Mammary epithelial cell (primary cell): Measurements from ENCODE around the gene ENTREP1.

Source experiments
- EZH2 ChIP-seq: IDR thresholded peaks from 2 replicates; pipeline ENCODE4 v1.6.1; 2012; ENCODE audit warnings: low read length, inconsistent platforms, borderline replicate concordance
- TF ChIP-seq, protein P1 (sequence below), 2 donors: IDR thresholded peaks in 1 of 2; conservative IDR thresholded peaks in 1 of 2; 2 replicates each; pipeline ENCODE4 v1.5.1; 2011 to 2012; ENCODE audit warnings: inconsistent platforms in 2 of 2, low read length in 2 of 2, mild to moderate bottlenecking in 2 of 2, control low read depth in 1 of 2, low read depth in 1 of 2; ENCODE audit not compliant: insufficient read depth in 1 of 2; ENCODE audit errors: extremely low read depth in 1 of 2

DNA sequence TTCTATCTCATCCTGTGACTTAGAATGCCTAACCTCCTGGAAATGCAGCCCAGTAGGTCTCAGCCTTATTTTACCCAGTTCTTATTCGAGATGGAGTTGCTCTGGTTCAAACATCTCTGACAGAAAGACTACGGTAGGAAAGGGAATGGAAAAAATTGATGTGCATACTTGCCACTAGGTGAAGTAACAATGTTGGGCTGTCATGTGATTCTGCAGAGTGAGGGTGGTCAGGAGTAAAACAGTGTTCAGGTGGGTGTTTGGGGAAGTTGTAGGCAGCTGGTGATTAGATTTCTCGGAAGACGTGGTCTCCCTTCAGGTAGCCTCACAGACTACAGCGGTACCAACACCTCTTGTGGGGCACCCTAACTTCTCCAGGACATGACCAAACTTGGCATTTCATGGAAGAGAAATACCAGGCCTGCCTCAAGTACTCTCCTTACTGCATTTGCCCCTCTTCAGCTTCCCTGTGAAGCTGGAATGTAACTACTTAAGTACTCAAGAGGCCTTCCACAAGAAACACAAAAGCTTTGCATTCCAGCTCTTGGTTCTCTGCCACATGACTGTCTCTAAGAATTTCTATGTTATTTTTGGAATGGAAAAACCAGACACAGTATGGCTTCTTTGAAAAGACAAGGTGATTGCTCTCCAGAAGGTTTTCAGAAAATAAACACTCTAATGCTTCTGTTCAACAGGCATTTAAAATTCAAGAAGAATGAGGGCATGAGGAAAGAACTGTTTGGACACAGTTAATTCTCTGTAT is 17.4 kb upstream of the ENTREP1 start:
- no peak for TF ChIP-seq EZH2
- TF ChIP-seq, protein P1, sequence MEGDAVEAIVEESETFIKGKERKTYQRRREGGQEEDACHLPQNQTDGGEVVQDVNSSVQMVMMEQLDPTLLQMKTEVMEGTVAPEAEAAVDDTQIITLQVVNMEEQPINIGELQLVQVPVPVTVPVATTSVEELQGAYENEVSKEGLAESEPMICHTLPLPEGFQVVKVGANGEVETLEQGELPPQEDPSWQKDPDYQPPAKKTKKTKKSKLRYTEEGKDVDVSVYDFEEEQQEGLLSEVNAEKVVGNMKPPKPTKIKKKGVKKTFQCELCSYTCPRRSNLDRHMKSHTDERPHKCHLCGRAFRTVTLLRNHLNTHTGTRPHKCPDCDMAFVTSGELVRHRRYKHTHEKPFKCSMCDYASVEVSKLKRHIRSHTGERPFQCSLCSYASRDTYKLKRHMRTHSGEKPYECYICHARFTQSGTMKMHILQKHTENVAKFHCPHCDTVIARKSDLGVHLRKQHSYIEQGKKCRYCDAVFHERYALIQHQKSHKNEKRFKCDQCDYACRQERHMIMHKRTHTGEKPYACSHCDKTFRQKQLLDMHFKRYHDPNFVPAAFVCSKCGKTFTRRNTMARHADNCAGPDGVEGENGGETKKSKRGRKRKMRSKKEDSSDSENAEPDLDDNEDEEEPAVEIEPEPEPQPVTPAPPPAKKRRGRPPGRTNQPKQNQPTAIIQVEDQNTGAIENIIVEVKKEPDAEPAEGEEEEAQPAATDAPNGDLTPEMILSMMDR (conservative IDR thresholded peaks at IDR 0.05 in 1 of 2, IDR thresholded peaks at IDR 0.05 in 1 of 2; ENCODE audit: extremely low read depth in 1 of 2, insufficient read depth in 1 of 2, low read depth in 1 of 2, low read length in 2 of 2), result no peak
